GM23338 (cell line): ENCODE data around the gene SH3BGR. TPM values are rescaled to one million over a fixed set of nuclear protein-coding genes. Genes with fewer than 3 reads are reported as not detected.

ENCODE experiments used
- ATAC-seq: fragments of 200-7000 bp; cut with Tn5 transposase; 3 replicates; pipeline ENCODE4 v1.9.1; 2020
- DNase-seq: peaks from one replicate; pipeline ENCODE4 v3.0.0-alpha.2; 2015; ENCODE audit warnings: low spot score
- H2AFZ ChIP-seq: fragments of 200-600 bp; sonication (generic); 2 replicates; pipeline ENCODE4 v1.8.0; 2016; ENCODE audit warnings: antibody characterized with exemption, mild to moderate bottlenecking, moderate library complexity
- H3F3A ChIP-seq: fragments of 200-600 bp; sonication (generic); replicated peaks from 2 replicates; pipeline ENCODE4 v1.8.0; 2017; ENCODE audit warnings: antibody characterized with exemption, mixed run types, low read depth
- H3K27ac ChIP-seq: fragments of 200-600 bp; sonication (generic); 2 replicates; pipeline ENCODE4 v1.6.1; 2016; ENCODE audit warnings: low read depth
- H3K27me3 ChIP-seq: fragments of 200-600 bp; sonication (generic); 2 replicates; pipeline ENCODE4 v1.8.0; 2016; ENCODE audit warnings: mild to moderate bottlenecking, mixed run types, moderate library complexity; ENCODE audit not compliant: insufficient read depth
- H3K36me3 ChIP-seq: fragments of 200-600 bp; sonication (generic); 2 replicates; pipeline ENCODE4 v1.8.0; 2016; ENCODE audit warnings: mild to moderate bottlenecking; ENCODE audit not compliant: insufficient read depth
- H3K4me1 ChIP-seq: fragments of 200-600 bp; sonication (generic); 2 replicates; pipeline ENCODE4 v1.8.0; 2016; ENCODE audit warnings: mild to moderate bottlenecking, moderate library complexity; ENCODE audit not compliant: insufficient read depth
- H3K4me2 ChIP-seq: fragments of 200-600 bp; sonication (generic); 2 replicates; pipeline ENCODE4 v1.7.1; 2017; ENCODE audit warnings: mixed run types
- H3K4me3 ChIP-seq: fragments of 200-600 bp; sonication (generic); 2 replicates; pipeline ENCODE4 v1.6.1; 2016; ENCODE audit warnings: mixed run types
- H3K79me2 ChIP-seq: fragments of 200-600 bp; sonication (generic); replicated peaks from 2 replicates; pipeline ENCODE4 v1.8.0; 2017; ENCODE audit warnings: mild to moderate bottlenecking; ENCODE audit not compliant: insufficient read depth
- H3K9me2 ChIP-seq: fragments of 200-600 bp; sonication (generic); 2 replicates; pipeline ENCODE4 v1.8.0; 2017; ENCODE audit not compliant: insufficient read depth
- H4K20me1 ChIP-seq: fragments of 200-600 bp; sonication (generic); replicated peaks from 2 replicates; pipeline ENCODE4 v1.8.0; 2017; ENCODE audit warnings: mild to moderate bottlenecking; ENCODE audit not compliant: insufficient read depth
- H3K27ac Mint-ChIP-seq: 2 replicates; pipeline ENCODE4 v1.8.0; 2020; ENCODE audit warnings: inconsistent platforms, mild to moderate bottlenecking, moderate library complexity, mixed read lengths
- H3K27me3 Mint-ChIP-seq: 3 replicates; pipeline ENCODE4 v1.8.0; 2022; ENCODE audit warnings: low read depth, mild to moderate bottlenecking, moderate library complexity, mixed read lengths, inconsistent platforms; ENCODE audit not compliant: insufficient read depth, poor library complexity
- H3K36me3 Mint-ChIP-seq: 3 replicates; pipeline ENCODE4 v1.8.0; 2021; ENCODE audit warnings: low read depth, mild to moderate bottlenecking, inconsistent platforms, moderate library complexity, mixed read lengths
- H3K4me1 Mint-ChIP-seq: 3 replicates; pipeline ENCODE4 v1.8.0; 2020; ENCODE audit warnings: mild to moderate bottlenecking, inconsistent platforms, mixed read lengths
- H3K4me3 Mint-ChIP-seq: 3 replicates; pipeline ENCODE4 v1.8.0; 2021; ENCODE audit warnings: moderate library complexity, mild to moderate bottlenecking, inconsistent platforms, mixed read lengths
- H3K9me3 Mint-ChIP-seq: 3 replicates; pipeline ENCODE4 v1.8.0; 2020; ENCODE audit warnings: moderate library complexity, mild to moderate bottlenecking, inconsistent platforms, mixed read lengths
- CREB1 ChIP-seq: fragments of 250-450 bp; sonication (Bioruptor Pico); IDR thresholded peaks from 2 replicates; pipeline ENCODE4 v1.5.0; 2020; ENCODE audit warnings: low read depth, mild to moderate bottlenecking, moderate library complexity
- EZH2 ChIP-seq: fragments of 200-600 bp; sonication (generic); IDR thresholded peaks from one replicate; pipeline ENCODE4 v1.8.0; 2017; ENCODE audit warnings: antibody characterized with exemption, mild to moderate bottlenecking, low read depth; ENCODE audit not compliant: unreplicated experiment
- EZH2phosphoT487 ChIP-seq: fragments of 200-600 bp; sonication (generic); IDR thresholded peaks from one replicate; pipeline ENCODE4 v1.8.1; 2018; ENCODE audit warnings: antibody characterized with exemption; ENCODE audit not compliant: unreplicated experiment
- JUNB ChIP-seq: IDR thresholded peaks from one replicate; pipeline ENCODE4 v1.6.1; 2016; ENCODE audit warnings: antibody characterized with exemption; ENCODE audit not compliant: unreplicated experiment
- NANOG ChIP-seq: IDR thresholded peaks from 2 replicates; pipeline ENCODE4 v1.6.1; 2016; ENCODE audit warnings: antibody characterized with exemption, borderline replicate concordance
- POLR2AphosphoS5 ChIP-seq: IDR thresholded peaks from 2 replicates; pipeline ENCODE4 v1.6.1; 2016; ENCODE audit warnings: antibody characterized with exemption, low read depth
- STAT1 ChIP-seq: IDR thresholded peaks from one replicate; pipeline ENCODE4 v1.6.1; 2016; ENCODE audit warnings: antibody characterized with exemption; ENCODE audit not compliant: unreplicated experiment
- ZNF114 ChIP-seq: fragments of 250-450 bp; sonication (Bioruptor Pico); IDR thresholded peaks from 2 replicates; pipeline ENCODE4 v1.5.0; 2020; ENCODE audit warnings: mild to moderate bottlenecking, moderate library complexity
- ZNF331 ChIP-seq: fragments of 250-450 bp; sonication (Bioruptor Pico); IDR thresholded peaks from 2 replicates; pipeline ENCODE4 v1.5.0; 2020; ENCODE audit warnings: low read depth, mild to moderate bottlenecking, moderate library complexity
- polyA plus RNA-seq: library from polyadenylated mRNA; unstranded; fragments of >200 nt; fragmentation: Nextera tagmentation; extraction: Ambion mirVana; gene quantifications from 2 replicates; pipeline ENCODE4 v1.2.1, GENCODE V29; 2016
- total RNA-seq: library from RNA; depleted of rRNA; stranded (reverse); fragments of >200 nt; shearing (Covaris generic); gene quantifications from 2 replicates; pipeline ENCODE4 v1.2.3, GENCODE V29; 2014
- TF ChIP-seq, protein P1 (sequence below): fragments of 250-450 bp; sonication (Bioruptor Pico); IDR thresholded peaks from 2 replicates; pipeline ENCODE4 v1.5.0; 2020; ENCODE audit warnings: mild to moderate bottlenecking, moderate library complexity
- TF ChIP-seq, protein P2 (sequence below): IDR thresholded peaks from 2 replicates; pipeline ENCODE4 v1.6.1; 2016; ENCODE audit warnings: antibody characterized with exemption
- TF ChIP-seq, protein P3 (sequence below): IDR thresholded peaks from one replicate; pipeline ENCODE4 v1.6.1; 2018; ENCODE audit warnings: antibody characterized with exemption; ENCODE audit not compliant: unreplicated experiment

Gene SH3BGR
- total and polyA plus RNA-seq, 2 experiments from 2014 or later, result 5.9 to 18.9 TPM

GRCh38 chr21:39511102-39511501 lies 59.3 kb downstream of the SH3BGR start:
- no peaks in the 10 kb centered on the region for H3K27me3 ChIP-seq
- Mint-ChIP-seq H3K4me1 (peaks cover 9% of the 10 kb centered on the region), H3K27ac (no peak overlapping the region), H3K9me3 (no peaks in the 10 kb centered on the region; the same call in 2 of the 3 replicates), H3K36me3 (peaks cover 2% of the 10 kb centered on the region; the same call in 1 of the 3 replicates), H3K27me3 (peaks cover 2% of the 10 kb centered on the region), H3K4me3 (no peak overlapping the region)
- no peak for TF ChIP-seq JUNB
- H3F3A ChIP-seq, result no peaks in the 10 kb centered on the region
- no peak overlapping the region for H3K4me3 ChIP-seq
- no peaks in the 10 kb centered on the region for H3K36me3 ChIP-seq
- DNase-seq, result no peak
- H4K20me1 ChIP-seq, result no peaks in the 10 kb centered on the region
- no peak overlapping the region for H2AFZ ChIP-seq
- peaks cover 4% of the 10 kb centered on the region; the same call in 1 of the 2 replicates for H3K9me2 ChIP-seq
- H3K4me2 ChIP-seq, result no peak overlapping the region
- no peak overlapping the region for H3K27ac ChIP-seq
- H3K79me2 ChIP-seq, result no peaks in the 10 kb centered on the region
- no peak for ATAC-seq
- peaks cover 7% of the 10 kb centered on the region; the same call in 1 of the 2 replicates for H3K4me1 ChIP-seq

- H3K4me1 Mint-ChIP-seq, result peaks cover 15% of the 10 kb centered on the region
- TF ChIP-seq, protein P1, sequence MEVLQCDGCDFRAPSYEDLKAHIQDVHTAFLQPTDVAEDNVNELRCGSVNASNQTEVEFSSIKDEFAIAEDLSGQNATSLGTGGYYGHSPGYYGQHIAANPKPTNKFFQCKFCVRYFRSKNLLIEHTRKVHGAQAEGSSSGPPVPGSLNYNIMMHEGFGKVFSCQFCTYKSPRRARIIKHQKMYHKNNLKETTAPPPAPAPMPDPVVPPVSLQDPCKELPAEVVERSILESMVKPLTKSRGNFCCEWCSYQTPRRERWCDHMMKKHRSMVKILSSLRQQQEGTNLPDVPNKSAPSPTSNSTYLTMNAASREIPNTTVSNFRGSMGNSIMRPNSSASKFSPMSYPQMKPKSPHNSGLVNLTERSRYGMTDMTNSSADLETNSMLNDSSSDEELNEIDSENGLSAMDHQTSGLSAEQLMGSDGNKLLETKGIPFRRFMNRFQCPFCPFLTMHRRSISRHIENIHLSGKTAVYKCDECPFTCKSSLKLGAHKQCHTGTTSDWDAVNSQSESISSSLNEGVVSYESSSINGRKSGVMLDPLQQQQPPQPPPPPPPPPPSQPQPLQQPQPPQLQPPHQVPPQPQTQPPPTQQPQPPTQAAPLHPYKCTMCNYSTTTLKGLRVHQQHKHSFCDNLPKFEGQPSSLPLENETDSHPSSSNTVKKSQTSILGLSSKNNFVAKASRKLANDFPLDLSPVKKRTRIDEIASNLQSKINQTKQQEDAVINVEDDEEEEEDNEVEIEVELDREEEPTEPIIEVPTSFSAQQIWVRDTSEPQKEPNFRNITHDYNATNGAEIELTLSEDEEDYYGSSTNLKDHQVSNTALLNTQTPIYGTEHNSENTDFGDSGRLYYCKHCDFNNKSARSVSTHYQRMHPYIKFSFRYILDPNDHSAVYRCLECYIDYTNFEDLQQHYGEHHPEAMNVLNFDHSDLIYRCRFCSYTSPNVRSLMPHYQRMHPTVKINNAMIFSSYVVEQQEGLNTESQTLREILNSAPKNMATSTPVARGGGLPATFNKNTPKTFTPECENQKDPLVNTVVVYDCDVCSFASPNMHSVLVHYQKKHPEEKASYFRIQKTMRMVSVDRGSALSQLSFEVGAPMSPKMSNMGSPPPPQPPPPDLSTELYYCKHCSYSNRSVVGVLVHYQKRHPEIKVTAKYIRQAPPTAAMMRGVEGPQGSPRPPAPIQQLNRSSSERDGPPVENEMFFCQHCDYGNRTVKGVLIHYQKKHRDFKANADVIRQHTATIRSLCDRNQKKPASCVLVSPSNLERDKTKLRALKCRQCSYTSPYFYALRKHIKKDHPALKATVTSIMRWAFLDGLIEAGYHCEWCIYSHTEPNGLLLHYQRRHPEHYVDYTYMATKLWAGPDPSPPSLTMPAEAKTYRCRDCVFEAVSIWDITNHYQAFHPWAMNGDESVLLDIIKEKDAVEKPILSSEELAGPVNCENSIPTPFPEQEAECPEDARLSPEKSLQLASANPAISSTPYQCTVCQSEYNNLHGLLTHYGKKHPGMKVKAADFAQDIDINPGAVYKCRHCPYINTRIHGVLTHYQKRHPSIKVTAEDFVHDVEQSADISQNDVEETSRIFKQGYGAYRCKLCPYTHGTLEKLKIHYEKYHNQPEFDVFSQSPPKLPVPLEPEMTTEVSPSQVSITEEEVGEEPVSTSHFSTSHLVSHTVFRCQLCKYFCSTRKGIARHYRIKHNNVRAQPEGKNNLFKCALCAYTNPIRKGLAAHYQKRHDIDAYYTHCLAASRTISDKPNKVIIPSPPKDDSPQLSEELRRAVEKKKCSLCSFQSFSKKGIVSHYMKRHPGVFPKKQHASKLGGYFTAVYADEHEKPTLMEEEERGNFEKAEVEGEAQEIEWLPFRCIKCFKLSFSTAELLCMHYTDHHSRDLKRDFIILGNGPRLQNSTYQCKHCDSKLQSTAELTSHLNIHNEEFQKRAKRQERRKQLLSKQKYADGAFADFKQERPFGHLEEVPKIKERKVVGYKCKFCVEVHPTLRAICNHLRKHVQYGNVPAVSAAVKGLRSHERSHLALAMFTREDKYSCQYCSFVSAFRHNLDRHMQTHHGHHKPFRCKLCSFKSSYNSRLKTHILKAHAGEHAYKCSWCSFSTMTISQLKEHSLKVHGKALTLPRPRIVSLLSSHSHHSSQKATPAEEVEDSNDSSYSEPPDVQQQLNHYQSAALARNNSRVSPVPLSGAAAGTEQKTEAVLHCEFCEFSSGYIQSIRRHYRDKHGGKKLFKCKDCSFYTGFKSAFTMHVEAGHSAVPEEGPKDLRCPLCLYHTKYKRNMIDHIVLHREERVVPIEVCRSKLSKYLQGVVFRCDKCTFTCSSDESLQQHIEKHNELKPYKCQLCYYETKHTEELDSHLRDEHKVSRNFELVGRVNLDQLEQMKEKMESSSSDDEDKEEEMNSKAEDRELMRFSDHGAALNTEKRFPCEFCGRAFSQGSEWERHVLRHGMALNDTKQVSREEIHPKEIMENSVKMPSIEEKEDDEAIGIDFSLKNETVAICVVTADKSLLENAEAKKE, result no peak
- TF ChIP-seq EZH2 (no peak), CREB1 (CRISPR knock-in tag) (no peak), ZNF331 (no peak), JUNB (no peak), STAT1 (no peak), NANOG (no peak), EZH2phosphoT487 (no peak), ZNF114 (CRISPR knock-in tag) (no peak), POLR2AphosphoS5 (no peak)
- TF ChIP-seq, protein P2, sequence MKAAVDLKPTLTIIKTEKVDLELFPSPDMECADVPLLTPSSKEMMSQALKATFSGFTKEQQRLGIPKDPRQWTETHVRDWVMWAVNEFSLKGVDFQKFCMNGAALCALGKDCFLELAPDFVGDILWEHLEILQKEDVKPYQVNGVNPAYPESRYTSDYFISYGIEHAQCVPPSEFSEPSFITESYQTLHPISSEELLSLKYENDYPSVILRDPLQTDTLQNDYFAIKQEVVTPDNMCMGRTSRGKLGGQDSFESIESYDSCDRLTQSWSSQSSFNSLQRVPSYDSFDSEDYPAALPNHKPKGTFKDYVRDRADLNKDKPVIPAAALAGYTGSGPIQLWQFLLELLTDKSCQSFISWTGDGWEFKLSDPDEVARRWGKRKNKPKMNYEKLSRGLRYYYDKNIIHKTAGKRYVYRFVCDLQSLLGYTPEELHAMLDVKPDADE, result no peak
- TF ChIP-seq, protein P3, sequence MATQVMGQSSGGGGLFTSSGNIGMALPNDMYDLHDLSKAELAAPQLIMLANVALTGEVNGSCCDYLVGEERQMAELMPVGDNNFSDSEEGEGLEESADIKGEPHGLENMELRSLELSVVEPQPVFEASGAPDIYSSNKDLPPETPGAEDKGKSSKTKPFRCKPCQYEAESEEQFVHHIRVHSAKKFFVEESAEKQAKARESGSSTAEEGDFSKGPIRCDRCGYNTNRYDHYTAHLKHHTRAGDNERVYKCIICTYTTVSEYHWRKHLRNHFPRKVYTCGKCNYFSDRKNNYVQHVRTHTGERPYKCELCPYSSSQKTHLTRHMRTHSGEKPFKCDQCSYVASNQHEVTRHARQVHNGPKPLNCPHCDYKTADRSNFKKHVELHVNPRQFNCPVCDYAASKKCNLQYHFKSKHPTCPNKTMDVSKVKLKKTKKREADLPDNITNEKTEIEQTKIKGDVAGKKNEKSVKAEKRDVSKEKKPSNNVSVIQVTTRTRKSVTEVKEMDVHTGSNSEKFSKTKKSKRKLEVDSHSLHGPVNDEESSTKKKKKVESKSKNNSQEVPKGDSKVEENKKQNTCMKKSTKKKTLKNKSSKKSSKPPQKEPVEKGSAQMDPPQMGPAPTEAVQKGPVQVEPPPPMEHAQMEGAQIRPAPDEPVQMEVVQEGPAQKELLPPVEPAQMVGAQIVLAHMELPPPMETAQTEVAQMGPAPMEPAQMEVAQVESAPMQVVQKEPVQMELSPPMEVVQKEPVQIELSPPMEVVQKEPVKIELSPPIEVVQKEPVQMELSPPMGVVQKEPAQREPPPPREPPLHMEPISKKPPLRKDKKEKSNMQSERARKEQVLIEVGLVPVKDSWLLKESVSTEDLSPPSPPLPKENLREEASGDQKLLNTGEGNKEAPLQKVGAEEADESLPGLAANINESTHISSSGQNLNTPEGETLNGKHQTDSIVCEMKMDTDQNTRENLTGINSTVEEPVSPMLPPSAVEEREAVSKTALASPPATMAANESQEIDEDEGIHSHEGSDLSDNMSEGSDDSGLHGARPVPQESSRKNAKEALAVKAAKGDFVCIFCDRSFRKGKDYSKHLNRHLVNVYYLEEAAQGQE, result no peak
These were observed 62.0 kb downstream of the SH3BGR start for GRCh38 chr21:39513735-39514134.

More at GRCh38 chr21:39513735-39514134, 62.0 kb downstream of the SH3BGR start:
- Histone ChIP-seq H4K20me1 (no peaks in the 10 kb centered on the region), H3K4me1 (peaks cover 13% of the 10 kb centered on the region; the same call in 1 of the 2 replicates), H3K4me3 (no peak overlapping the region), H3K4me2 (no peak overlapping the region), H2AFZ (no peak overlapping the region), H3F3A (no peaks in the 10 kb centered on the region), H3K27me3 (no peaks in the 10 kb centered on the region), H3K27ac (no peak overlapping the region), H3K36me3 (no peaks in the 10 kb centered on the region), H3K79me2 (no peaks in the 10 kb centered on the region), H3K9me2 (no peaks in the 10 kb centered on the region)
- ATAC-seq (no peak), DNase-seq (no peak)
- Mint-ChIP-seq H3K9me3 (no peaks in the 10 kb centered on the region), H3K27ac (no peak overlapping the region), H3K27me3 (peaks cover 2% of the 10 kb centered on the region), H3K4me3 (no peak overlapping the region), H3K36me3 (no peaks in the 10 kb centered on the region)
